GM18873 (cell line): ENCODE data around the gene SH3RF1.

ENCODE experiments used
- ATAC-seq: cut with Tn5 transposase; IDR thresholded peaks from one replicate; pipeline ENCODE4 v1.9.1; 2021; ENCODE audit warnings: mild to moderate bottlenecking, moderate library complexity, moderate number of reproducible peaks; ENCODE audit not compliant: unreplicated experiment, low FRiP score

Gene SH3RF1

GRCh38 chr4:169142906-169143305, 127.8 kb downstream of the SH3RF1 start:
- ATAC-seq, result no peak

GRCh38 chr4:169142391-169142790, 128.4 kb downstream of the SH3RF1 start:
- no peak for ATAC-seq

GRCh38 chr4:169139021-169139420, 131.7 kb downstream of the SH3RF1 start:
- ATAC-seq, result no peak

GRCh38 chr4:169137558-169137920, 133.2 kb downstream of the SH3RF1 start:
- no peak for ATAC-seq

GRCh38 chr4:169136796-169137557, 133.8 kb downstream of the SH3RF1 start:
- no peak for ATAC-seq

GRCh38 chr4:169136330-169136729, 134.4 kb downstream of the SH3RF1 start:
- ATAC-seq, result no peak

- no peak for ATAC-seq
These were observed 135.0 kb downstream of the SH3RF1 start for GRCh38 chr4:169135776-169136175.

- no peak for ATAC-seq
These were observed 136.8 kb downstream of the SH3RF1 start for GRCh38 chr4:169133932-169134331.

GRCh38 chr4:169132561-169133305, 138.0 kb downstream of the SH3RF1 start:
- no peak for ATAC-seq

GRCh38 chr4:169131556-169132208, 139.1 kb downstream of the SH3RF1 start:
- no peak for ATAC-seq

GRCh38 chr4:169128902-169129301, 141.9 kb downstream of the SH3RF1 start:
- no peak for ATAC-seq

- no peak for ATAC-seq
These were observed 143.4 kb downstream of the SH3RF1 start for GRCh38 chr4:169127314-169127713.

- no peak for ATAC-seq
These were observed 146.1 kb downstream of the SH3RF1 start for GRCh38 chr4:169124661-169125060.

- ATAC-seq, result no peak
These were observed 148.3 kb downstream of the SH3RF1 start for GRCh38 chr4:169122422-169122821.

GRCh38 chr4:169121861-169122382, 148.8 kb downstream of the SH3RF1 start:
- ATAC-seq, result no peak

GRCh38 chr4:169120624-169121023, 150.1 kb downstream of the SH3RF1 start:
- ATAC-seq, result no peak

GRCh38 chr4:169119536-169119935, 151.2 kb downstream of the SH3RF1 start:
- ATAC-seq, result no peak

GRCh38 chr4:169117591-169118081, 153.1 kb downstream of the SH3RF1 start:
- ATAC-seq, result no peak

GRCh38 chr4:169116270-169116901, 154.4 kb downstream of the SH3RF1 start:
- ATAC-seq, result no peak

GRCh38 chr4:169115897-169116254, 154.9 kb downstream of the SH3RF1 start:
- no peak for ATAC-seq
